ENCODE measurements around the gene GPRIN2. TPM values are rescaled to one million over a fixed set of nuclear protein-coding genes. Genes with fewer than 3 reads are reported as not detected.
A peak's percentile ranks its signal among the peaks of the same experiment; 100 is the strongest.

Gene GPRIN2
- total and polyA plus RNA-seq, 8 donors: 8.6 to 39.8 (median 13.3) TPM

- DNase-seq: peak in 2 of 4 donors; percentile 28 to 47
- no peak for ATAC-seq
- Histone ChIP-seq H3K9me3 (no peaks in the 10 kb centered on the region), H3K27ac (no peak overlapping the region), H3K4me1 (peaks cover 5 to 6% of the 10 kb centered on the region in 2 donors), H3K4me3 (no peak overlapping the region), H3K27me3 (peaks cover 0 to 25% of the 10 kb centered on the region in 2 donors), H3K36me3 (no peaks in the 10 kb centered on the region)
- TF ChIP-seq CTCF (IDR thresholded peaks at IDR 0.05): no peak
- intact Hi-C loops (cut with DNase I): no loop called here
These were observed 13.6 kb downstream of the GPRIN2 start for GRCh38 chr10:46542567-46543465.

GRCh38 chr10:46541735-46542566 is 14.5 kb downstream of the GPRIN2 start:
- no peaks in the 10 kb centered on the region for H3K36me3 ChIP-seq
- peaks cover 5 to 6% of the 10 kb centered on the region in 2 donors for H3K4me1 ChIP-seq
- H3K9me3 ChIP-seq: no peaks in the 10 kb centered on the region
- H3K4me3 ChIP-seq: no peak overlapping the region
- DNase-seq (peak in 2 of 4 donors; percentile 29 to 69), ATAC-seq (no peak)
- no peak overlapping the region for H3K27ac ChIP-seq
- intact Hi-C loops (cut with DNase I): no loop called here
- no peak for TF ChIP-seq CTCF (IDR thresholded peaks at IDR 0.05)
- peaks cover 0 to 25% of the 10 kb centered on the region in 2 donors for H3K27me3 ChIP-seq

GRCh38 chr10:46541017-46541661 is 15.3 kb downstream of the GPRIN2 start:
- DNase-seq (peak in 3 of 4 donors; percentile 52 to 88 (median 73)), ATAC-seq (peak; percentile 34)
- Histone ChIP-seq H3K27me3 (peaks cover 0 to 25% of the 10 kb centered on the region in 2 donors), H3K9me3 (no peaks in the 10 kb centered on the region), H3K4me3 (peak overlapping the region; percentile 1 to 2), H3K36me3 (no peaks in the 10 kb centered on the region), H3K4me1 (peaks cover 5 to 6% of the 10 kb centered on the region in 2 donors), H3K27ac (peak overlapping the region in 1 of 2 donors; percentile 60)
- TF ChIP-seq CTCF (IDR thresholded peaks at IDR 0.05): no peak
- intact Hi-C loops (cut with DNase I): no loop called here

- DNase-seq: peak in 2 of 4 donors; percentile 29 to 31
- TF ChIP-seq CTCF (IDR thresholded peaks at IDR 0.05): no peak
- Histone ChIP-seq H3K4me3 (no peak overlapping the region), H3K9me3 (no peaks in the 10 kb centered on the region), H3K4me1 (peaks cover 5 to 6% of the 10 kb centered on the region in 2 donors), H3K27ac (peak overlapping the region; percentile 55 to 60), H3K36me3 (no peaks in the 10 kb centered on the region), H3K27me3 (peaks cover 0 to 31% of the 10 kb centered on the region in 2 donors)
- intact Hi-C loops (cut with DNase I): no loop called here
- ATAC-seq: peak; percentile 5
These were observed 15.9 kb downstream of the GPRIN2 start for GRCh38 chr10:46540412-46541016.
